Lower lobe of right lung (tissue), 2 donors: ENCODE data around the gene NVL. TPM values are rescaled to one million over a fixed set of nuclear protein-coding genes. Genes with fewer than 3 reads are reported as not detected.
"Not testable (repeated sequence)": the region's sequence is repeated elsewhere in the genome, so short reads cannot be mapped to it uniquely, and the experiment has no call there.

Experiments used
- ATAC-seq, 2 donors: fragments of 200-7000 bp; cut with Tn5 transposase; one replicate each; pipeline ENCODE4 v1.9.1; 2020 to 2022; ENCODE audit warnings: mild to moderate bottlenecking in 2 of 2, moderate library complexity in 2 of 2
- DNase-seq: peaks from one replicate; pipeline ENCODE4 v3.0.0-alpha.2; 2020
- H3K27ac ChIP-seq: fragments of 200-600 bp; one replicate; pipeline ENCODE4 v1.8.0; 2022
- H3K27me3 ChIP-seq: fragments of 200-600 bp; one replicate; pipeline ENCODE4 v1.8.0; 2022; ENCODE audit warnings: low read depth
- H3K36me3 ChIP-seq: fragments of 200-600 bp; one replicate; pipeline ENCODE4 v1.8.0; 2022; ENCODE audit warnings: mild to moderate bottlenecking
- H3K4me1 ChIP-seq: fragments of 200-600 bp; one replicate; pipeline ENCODE4 v1.8.0; 2022
- H3K4me3 ChIP-seq: fragments of 200-600 bp; one replicate; pipeline ENCODE4 v1.8.0; 2022; ENCODE audit warnings: mild to moderate bottlenecking
- H3K9me3 ChIP-seq: fragments of 200-600 bp; one replicate; pipeline ENCODE4 v1.8.0; 2022
- intact Hi-C: fragments of 100-400 bp; cut with DNase I; formaldehyde crosslinking; loops from one replicate; pipeline ENCODE4 v1.11.0; 2022
- total RNA-seq: library from RNA; stranded (reverse); fragmentation: NEBNext Ultra II Directional; extraction: Animal tissue kit (Norgen Biotek cat#: 25700); gene quantifications from one replicate; pipeline ENCODE4 v1.2.1, GENCODE V29; 2021
- TF ChIP-seq, protein P1 (sequence below): fragments of 200-600 bp; IDR thresholded peaks from one replicate; pipeline ENCODE4 v1.8.0; 2022; ENCODE audit warnings: antibody characterized with exemption, mild to moderate bottlenecking
- donor health status: DM: no; HTN: yes; CAD: no; lungs with severe emphysema.

Gene NVL
- total RNA-seq, 1 donor from 2014 or later: 30.4 TPM

DNA sequence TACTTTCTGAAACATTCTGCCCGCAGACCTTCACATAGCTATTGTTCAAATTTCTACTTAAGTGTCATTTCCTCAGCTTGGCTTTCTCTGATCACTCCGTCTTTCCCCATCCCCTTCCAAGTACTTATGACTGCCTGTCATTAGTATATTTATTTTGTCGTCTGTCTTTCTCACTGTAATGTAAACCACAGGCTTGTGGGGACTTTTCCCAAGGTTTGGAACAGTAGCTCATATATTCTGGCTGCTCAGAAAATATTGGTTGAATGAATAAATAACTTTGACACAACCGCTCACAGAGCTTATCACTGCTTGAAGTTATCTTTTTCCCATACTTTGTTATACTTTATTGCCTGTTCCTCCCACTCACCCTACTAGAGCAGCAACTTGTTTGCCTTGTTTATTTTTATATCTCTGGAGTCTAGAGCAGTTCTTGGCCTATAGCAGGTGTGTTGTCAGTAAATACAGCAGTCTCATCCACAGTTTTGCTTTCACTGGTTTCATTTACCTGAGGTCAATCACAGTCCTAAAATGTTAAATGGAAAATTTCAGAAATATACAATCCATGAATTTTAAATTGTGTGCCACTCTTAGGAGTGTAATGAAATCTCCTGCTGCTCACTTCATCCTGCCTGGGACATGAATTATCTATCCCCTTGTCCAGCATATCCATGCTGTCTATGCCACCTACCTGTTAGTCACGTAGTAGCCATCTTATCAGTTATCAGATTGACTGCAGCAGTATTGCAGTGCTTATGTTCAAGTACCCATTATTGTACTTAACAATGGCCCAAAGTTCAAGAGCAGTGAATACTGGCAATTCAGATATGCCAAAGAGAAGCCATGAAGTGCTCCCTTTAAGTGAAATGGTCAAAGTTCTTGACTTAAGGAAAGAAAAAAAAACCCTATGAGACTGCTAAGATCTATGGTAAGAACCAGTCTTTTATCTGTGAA is 24.3 kb upstream of the NVL start:
- Histone ChIP-seq H3K9me3 (no peaks in the 10 kb centered on the region), H3K27me3 (no peaks in the 10 kb centered on the region), H3K36me3 (no peaks in the 10 kb centered on the region), H3K4me1 (peaks cover 17% of the 10 kb centered on the region), H3K27ac (no peak overlapping the region), H3K4me3 (no peak overlapping the region)
- ATAC-seq: no peak
- DNase-seq: no peak
- intact Hi-C loops: no loop called here
- TF ChIP-seq, protein P1, sequence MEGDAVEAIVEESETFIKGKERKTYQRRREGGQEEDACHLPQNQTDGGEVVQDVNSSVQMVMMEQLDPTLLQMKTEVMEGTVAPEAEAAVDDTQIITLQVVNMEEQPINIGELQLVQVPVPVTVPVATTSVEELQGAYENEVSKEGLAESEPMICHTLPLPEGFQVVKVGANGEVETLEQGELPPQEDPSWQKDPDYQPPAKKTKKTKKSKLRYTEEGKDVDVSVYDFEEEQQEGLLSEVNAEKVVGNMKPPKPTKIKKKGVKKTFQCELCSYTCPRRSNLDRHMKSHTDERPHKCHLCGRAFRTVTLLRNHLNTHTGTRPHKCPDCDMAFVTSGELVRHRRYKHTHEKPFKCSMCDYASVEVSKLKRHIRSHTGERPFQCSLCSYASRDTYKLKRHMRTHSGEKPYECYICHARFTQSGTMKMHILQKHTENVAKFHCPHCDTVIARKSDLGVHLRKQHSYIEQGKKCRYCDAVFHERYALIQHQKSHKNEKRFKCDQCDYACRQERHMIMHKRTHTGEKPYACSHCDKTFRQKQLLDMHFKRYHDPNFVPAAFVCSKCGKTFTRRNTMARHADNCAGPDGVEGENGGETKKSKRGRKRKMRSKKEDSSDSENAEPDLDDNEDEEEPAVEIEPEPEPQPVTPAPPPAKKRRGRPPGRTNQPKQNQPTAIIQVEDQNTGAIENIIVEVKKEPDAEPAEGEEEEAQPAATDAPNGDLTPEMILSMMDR: no peak

DNA sequence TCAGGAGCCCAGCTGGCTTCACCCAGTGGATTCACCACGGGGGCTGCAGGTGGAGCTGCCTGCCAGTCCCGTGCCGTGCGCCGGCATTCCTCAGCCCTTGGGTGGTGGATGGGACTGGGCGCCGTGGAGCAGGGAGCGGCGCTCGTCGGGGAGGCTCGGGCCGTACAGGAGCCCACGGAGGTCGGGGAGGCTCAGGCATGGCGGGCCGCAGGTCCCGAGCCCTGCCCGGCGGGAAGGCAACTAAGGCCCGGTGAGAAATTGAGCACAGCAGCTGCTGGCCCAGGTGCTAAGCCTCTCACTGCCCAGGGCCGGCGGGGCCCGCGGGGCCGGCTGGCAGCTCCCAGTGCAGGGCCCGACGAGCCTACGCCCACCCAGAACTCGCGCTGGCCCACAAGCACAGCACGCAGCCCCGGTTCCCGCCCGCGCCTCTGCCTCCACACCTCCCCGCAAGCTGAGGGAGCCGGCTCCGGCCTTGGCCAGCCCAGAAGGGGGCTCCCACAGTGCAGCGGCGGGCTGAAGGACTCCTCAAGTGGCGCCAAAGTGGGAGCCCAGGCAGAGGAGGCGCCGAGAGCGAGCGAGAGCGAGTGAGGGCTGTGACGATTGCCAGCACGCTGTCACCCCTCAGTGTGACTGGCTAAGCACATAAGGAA is 22.6 kb upstream of the NVL start:
- H3K4me1 ChIP-seq, H3K27ac ChIP-seq, H3K4me3 ChIP-seq, DNase-seq, intact Hi-C loops, H3K27me3 ChIP-seq, ATAC-seq, H3K36me3 ChIP-seq, H3K9me3 ChIP-seq: not testable (repeated sequence)

DNA sequence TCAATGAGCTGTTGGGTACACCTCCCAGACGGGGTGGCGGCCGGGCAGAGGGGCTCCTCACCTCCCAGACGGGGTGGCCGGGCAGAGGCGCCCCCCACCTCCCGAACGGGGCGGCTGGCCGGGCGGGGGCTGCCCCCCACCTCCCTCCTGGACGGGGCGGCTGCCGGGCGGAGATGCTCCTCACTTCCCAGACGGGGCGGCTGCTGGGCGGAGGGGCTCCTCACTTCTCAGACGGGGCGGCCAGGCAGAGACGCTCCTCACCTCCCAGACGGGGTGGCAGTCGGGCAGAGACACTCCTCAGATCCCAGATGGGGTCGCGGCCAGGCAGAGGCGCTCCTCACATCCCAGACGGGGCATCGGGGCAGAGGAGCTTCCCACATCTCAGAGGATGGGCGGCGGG is 19.7 kb upstream of the NVL start:
- H3K27ac ChIP-seq, H3K4me1 ChIP-seq, H3K4me3 ChIP-seq, H3K36me3 ChIP-seq, DNase-seq, H3K9me3 ChIP-seq, intact Hi-C loops, H3K27me3 ChIP-seq, ATAC-seq: not testable (repeated sequence)

DNA sequence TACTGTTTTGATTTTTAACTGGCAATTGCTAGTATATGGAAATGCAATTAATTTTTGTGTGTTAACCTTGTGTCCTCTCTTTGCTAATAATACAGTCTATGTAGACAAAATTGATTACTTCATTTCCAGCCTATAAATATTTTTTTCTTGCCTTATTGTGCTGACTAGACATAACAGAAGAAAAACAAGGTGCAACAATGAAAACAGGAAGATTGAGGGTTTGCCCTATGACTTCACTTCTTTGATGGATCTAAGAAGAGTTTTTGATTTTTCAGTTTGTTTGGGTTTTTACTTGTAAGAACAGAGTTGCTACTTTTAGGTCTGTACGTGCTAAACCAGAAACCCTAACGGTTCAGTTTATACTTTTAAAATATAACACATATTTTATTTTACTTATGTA is 18.2 kb upstream of the NVL start:
- ATAC-seq: no peak
- H3K27ac ChIP-seq: no peak overlapping the region
- no peaks in the 10 kb centered on the region for H3K36me3 ChIP-seq
- H3K9me3 ChIP-seq: peaks cover 14% of the 10 kb centered on the region
- H3K27me3 ChIP-seq: peaks cover 10% of the 10 kb centered on the region
- intact Hi-C loops: no loop called here
- TF ChIP-seq, protein P1: no peak
- no peaks in the 10 kb centered on the region for H3K4me1 ChIP-seq
- no peak for DNase-seq
- H3K4me3 ChIP-seq: no peak overlapping the region

DNA sequence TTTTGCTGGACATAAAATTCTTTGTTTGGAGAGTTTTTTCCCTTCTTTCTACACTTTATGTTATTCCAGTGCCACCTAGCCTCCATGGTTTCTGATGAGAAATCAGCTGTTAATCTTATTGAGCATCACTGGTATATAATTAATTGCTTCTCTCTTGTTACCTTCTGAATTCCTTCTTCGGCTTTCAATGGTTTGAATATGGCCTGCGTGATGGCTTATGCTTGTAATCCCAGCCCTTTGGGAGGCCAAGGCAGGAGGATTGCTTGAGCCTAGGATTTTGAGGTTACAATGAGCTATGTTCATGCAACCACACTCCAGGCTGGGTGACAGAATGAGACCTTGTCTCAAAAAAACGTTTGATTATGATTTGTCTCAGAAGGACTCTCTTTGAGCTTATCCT is 13.7 kb upstream of the NVL start:
- H3K4me3 ChIP-seq: no peak overlapping the region
- H3K27ac ChIP-seq: no peak overlapping the region
- intact Hi-C loops: no loop called here
- H3K9me3 ChIP-seq: peaks cover 14% of the 10 kb centered on the region
- DNase-seq: no peak
- peaks cover 5% of the 10 kb centered on the region for H3K4me1 ChIP-seq
- H3K36me3 ChIP-seq: no peaks in the 10 kb centered on the region
- peaks cover 14% of the 10 kb centered on the region for H3K27me3 ChIP-seq
- ATAC-seq: no peak
- TF ChIP-seq, protein P1: no peak

DNA sequence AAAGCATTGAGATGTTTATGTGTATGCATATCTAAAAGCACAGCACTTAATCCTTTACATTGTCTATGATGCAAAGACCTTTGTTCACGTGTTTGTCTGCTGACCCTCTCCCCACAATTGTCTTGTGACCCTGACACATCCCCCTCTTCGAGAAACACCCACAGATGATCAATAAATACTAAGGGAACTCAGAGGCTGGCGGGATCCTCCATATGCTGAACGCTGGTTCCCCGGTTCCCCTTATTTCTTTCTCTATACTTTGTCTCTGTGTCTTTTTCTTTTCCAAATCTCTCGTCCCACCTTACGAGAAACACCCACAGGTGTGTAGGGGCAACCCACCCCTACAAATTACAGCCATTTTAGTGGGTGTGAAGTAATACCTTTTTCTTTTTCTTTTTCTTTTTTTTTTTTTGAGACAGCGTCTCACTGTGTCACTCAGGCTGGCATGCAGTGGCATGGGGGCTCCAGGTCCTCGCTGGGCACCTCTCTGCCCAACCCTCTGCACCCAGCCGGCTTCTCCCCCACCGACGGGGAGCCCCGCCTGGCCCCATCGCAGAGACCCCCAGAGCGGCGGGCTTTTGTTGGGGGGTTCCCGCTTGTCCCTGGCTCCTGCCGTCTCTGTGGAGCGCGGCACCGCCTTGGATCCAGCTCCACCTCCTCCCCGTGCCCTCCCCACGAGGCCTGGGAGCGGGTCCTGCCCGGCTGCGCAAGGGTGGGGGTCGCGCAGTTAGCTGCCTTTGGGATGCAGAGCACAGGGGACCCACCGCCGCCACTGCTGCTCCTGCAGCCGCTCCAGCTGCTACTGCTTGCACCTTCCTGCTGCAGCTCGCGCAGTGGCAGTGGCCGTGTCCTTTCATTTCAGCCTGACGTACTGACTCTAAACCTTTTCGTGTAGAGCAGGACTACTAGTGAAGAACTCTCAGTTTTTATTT is 10.7 kb upstream of the NVL start:
- peak overlapping the region; percentile 67 for H3K27ac ChIP-seq

More for the DNA sequence above, 10.7 kb upstream of the NVL start:
- DNase-seq (peak; percentile 68), ATAC-seq (peak; percentile 59 to 61)
- Histone ChIP-seq H3K4me3 (peak overlapping the region; percentile 56), H3K9me3 (peaks cover 14% of the 10 kb centered on the region)
- H3K36me3 ChIP-seq, intact Hi-C loops, H3K27me3 ChIP-seq, H3K4me1 ChIP-seq: not testable (repeated sequence)
